Cardiac fibroblast (primary cell): ENCODE measurements around the gene DUS4L.

Experiments used
- DNase-seq, 2 donors: peaks; one replicate each; pipeline versions ENCODE4 v3.0.0 to v3.0.0-alpha.2; 2010; ENCODE audit warnings: low read depth in 2 of 2
- H3K4me3 ChIP-seq, 2 donors: replicated peaks in 1 of 2; 1 replicate in 1 of 2; 2 replicates in 1 of 2; pipeline ENCODE4 v1.5.1; 2011; ENCODE audit warnings: low read depth in 2 of 2, low read length in 2 of 2, mild to moderate bottlenecking in 2 of 2, moderate library complexity in 1 of 2
- TF ChIP-seq, protein P1 (sequence below): IDR thresholded peaks from one replicate; pipeline ENCODE4 v1.5.1; 2011; ENCODE audit warnings: low read depth, mild to moderate bottlenecking, low read length, inconsistent platforms

The DUS4L gene

GRCh38 chr7:107591421-107591820, 27.6 kb downstream of the DUS4L start:
- TF ChIP-seq, protein P1, sequence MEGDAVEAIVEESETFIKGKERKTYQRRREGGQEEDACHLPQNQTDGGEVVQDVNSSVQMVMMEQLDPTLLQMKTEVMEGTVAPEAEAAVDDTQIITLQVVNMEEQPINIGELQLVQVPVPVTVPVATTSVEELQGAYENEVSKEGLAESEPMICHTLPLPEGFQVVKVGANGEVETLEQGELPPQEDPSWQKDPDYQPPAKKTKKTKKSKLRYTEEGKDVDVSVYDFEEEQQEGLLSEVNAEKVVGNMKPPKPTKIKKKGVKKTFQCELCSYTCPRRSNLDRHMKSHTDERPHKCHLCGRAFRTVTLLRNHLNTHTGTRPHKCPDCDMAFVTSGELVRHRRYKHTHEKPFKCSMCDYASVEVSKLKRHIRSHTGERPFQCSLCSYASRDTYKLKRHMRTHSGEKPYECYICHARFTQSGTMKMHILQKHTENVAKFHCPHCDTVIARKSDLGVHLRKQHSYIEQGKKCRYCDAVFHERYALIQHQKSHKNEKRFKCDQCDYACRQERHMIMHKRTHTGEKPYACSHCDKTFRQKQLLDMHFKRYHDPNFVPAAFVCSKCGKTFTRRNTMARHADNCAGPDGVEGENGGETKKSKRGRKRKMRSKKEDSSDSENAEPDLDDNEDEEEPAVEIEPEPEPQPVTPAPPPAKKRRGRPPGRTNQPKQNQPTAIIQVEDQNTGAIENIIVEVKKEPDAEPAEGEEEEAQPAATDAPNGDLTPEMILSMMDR: no peak
- peak in 1 of 2 donors; percentile 27 for DNase-seq

DNA sequence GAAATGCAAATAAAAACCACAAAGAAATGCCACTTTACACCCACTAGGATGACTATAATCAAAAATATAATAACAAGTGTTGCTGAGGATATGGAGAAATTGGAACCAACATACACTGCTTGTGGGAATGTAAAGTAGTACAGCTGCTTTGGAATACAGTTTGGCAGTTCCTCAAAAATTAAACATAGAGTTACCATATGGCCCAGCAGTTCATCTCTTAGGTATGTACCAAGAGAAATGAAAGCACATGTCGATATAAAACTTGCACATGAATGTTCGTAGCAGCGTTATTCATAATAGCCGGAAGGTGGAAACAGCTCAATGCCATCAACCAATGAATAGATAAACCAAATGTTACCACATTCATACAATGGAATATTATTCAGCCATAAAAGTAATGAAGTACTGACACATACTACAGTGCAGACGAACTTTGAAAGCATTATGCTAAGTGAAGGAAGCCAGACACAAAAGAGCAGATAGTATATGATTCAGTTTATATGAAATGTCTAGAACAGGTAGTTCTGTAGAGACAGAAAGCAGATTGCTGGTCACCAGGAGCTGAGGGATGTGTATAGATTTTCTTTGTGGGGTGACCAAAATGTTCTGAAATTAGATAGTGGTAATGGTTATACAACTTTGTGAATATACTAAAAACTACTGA, 28.7 kb downstream of the DUS4L start:
- H3K4me3 ChIP-seq: no peak overlapping the region
- TF ChIP-seq, protein P1: no peak
- DNase-seq: peak; percentile 30 to 77

More at GRCh38 chr7:107591421-107591820, 27.6 kb downstream of the DUS4L start:
- no peak overlapping the region for H3K4me3 ChIP-seq

DNA sequence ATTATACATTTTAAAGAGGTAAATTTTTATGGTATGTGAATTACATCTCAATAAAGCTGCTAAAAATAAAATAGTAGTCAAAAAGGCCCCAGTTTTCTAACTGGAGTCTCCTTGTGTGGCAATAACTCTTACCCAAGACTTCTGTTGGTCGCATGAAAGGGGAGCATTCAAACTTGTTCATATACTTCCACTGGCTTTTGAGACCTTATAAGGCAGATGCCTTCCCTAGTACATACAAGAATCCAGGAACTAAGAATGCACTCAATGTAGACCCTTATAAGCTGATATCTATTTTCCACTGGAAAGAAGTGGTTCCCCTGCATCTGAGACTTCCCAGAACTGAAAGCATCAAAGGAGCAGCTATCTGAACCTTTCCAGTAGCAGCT, 29.2 kb downstream of the DUS4L start:
- TF ChIP-seq, protein P1: no peak
- H3K4me3 ChIP-seq: no peak overlapping the region
- DNase-seq: peak; percentile 8 to 37

DNA sequence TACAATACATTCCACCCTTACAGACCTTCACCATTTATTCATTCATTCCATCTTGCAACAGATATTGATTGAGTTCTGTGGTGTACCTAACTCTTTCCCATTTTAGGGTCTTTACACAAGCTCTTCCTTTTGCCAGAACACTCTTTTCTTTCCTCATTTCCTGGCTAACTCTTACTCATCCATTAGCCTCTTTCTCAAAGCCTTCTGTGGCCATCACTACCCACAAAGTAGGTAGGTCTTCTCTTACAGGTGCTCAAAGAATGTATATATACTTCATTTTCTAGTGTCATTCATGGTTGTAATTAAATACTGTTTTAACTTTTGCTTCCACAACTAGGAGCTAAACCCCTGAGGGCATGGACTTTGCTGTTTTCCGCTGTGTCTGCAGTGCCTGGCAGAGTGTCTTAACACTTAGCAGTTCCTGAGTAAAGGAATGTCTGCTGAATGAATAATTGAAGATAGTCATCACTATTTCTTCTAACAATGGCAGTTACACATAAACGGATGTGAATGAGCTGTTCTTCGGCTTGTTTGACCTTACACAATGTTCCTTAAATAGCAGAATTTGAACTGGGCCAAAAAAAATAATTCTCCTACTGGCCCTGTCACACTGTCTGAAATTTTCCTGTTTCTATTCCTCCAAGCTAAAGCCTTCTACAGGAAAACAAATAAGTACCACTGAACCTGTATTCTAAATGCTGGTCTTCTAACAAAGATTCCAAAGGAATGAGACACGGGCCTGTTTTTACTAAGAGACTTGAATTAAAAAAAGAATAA, 31.4 kb downstream of the DUS4L start:
- DNase-seq: peak; percentile 94 to 99
- H3K4me3 ChIP-seq: no peak overlapping the region
- TF ChIP-seq, protein P1: no peak

DNA sequence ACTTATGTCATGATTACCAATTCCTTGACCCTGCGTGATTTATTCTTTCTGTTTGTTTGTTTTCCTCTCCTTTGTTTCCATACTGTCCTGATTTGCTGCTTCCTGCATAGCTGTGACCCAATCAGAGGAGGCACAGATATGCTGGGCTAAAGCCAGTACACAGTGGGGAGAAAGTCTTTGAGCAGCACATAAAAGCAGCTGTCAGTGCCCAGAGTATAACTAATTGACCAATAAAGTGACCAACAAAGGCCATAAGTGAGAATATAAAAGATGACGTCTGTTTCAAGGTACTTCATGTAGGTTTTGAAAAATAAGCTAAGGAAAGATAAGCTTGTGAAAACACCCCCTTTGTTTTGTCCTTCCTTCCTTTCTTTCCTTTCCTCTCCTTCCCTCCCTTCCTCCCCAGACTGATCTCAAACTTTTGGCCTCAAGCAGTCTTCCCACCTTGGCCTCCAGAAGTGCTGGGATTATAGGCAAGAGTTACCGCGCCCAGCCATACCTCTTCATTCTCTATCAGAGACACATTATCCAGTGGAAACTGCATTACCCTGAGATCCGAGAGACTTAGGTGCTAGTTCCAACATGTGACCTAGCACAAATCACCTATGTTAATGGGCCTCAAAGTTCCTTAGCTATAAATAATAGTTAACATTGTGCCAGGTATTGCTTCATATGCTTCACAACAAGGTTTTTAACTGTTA, 33.3 kb downstream of the DUS4L start:
- TF ChIP-seq, protein P1: no peak
- peak; percentile 52 to 73 for DNase-seq
- H3K4me3 ChIP-seq: no peak overlapping the region

DNA sequence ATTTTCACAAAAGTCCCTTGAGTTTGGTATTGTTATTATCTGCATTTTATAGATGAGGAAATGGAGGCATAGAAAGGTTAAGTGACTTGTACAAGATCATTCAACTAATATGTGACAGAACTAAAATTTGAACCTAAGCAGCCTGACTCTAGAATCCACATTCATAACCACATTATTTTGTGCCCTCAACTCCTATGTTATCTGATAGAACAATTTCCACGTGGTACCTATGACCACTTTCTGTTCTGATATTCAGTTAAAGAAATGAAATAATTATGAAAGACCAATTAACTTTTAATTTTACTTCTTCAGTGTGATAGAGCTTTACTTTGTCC, 33.8 kb downstream of the DUS4L start:
- TF ChIP-seq, protein P1: no peak
- no peak for DNase-seq

More for the DNA sequence above, 33.8 kb downstream of the DUS4L start:
- H3K4me3 ChIP-seq: no peak overlapping the region
